T-helper 2 cell (primary cell): ENCODE measurements around the gene SMU1.
"Not testable (repeated sequence)": the region's sequence is repeated elsewhere in the genome, so short reads cannot be mapped to it uniquely, and the experiment has no call there.

Experiments used
- DNase-seq, 5 experiments: peaks; one replicate each; pipeline versions ENCODE4 v3.0.0 to v3.0.0-alpha.2; 2012 to 2022

SMU1 gene

GRCh38 chr9:33105504-33105903 lies 29.0 kb upstream of the SMU1 start:
- no peak for DNase-seq

- DNase-seq = no peak
Observed at GRCh38 chr9:33104401-33104800, 27.9 kb upstream of the SMU1 start.

GRCh38 chr9:33103501-33104281 lies 27.2 kb upstream of the SMU1 start:
- DNase-seq = no peak

GRCh38 chr9:33102551-33103210 lies 26.2 kb upstream of the SMU1 start:
- DNase-seq = no peak

GRCh38 chr9:33101104-33101951 lies 24.9 kb upstream of the SMU1 start:
- DNase-seq = no peak

- no peak for DNase-seq
Observed at GRCh38 chr9:33099754-33100153, 23.3 kb upstream of the SMU1 start.

- no peak for DNase-seq
Observed at GRCh38 chr9:33097192-33097591, 20.7 kb upstream of the SMU1 start.

- DNase-seq = no peak
Observed at GRCh38 chr9:33092634-33093033, 16.2 kb upstream of the SMU1 start.

- DNase-seq = not testable (repeated sequence)
Observed at GRCh38 chr9:33085672-33086071, 9.2 kb upstream of the SMU1 start.

GRCh38 chr9:33082538-33083326 lies 6.3 kb upstream of the SMU1 start:
- peak in 1 of 5 experiments; percentile 42 for DNase-seq

GRCh38 chr9:33082128-33082527 lies 5.7 kb upstream of the SMU1 start:
- peak in 2 of 5 experiments; percentile 10 to 16 for DNase-seq

GRCh38 chr9:33081128-33081851 lies 4.8 kb upstream of the SMU1 start:
- peak in 4 of 5 experiments; percentile 26 to 95 (median 54) for DNase-seq

GRCh38 chr9:33080534-33080933 lies 4.1 kb upstream of the SMU1 start:
- DNase-seq = peak in 1 of 5 experiments; percentile 92

- no peak for DNase-seq
Observed at GRCh38 chr9:33068991-33069390, 7.5 kb downstream of the SMU1 start.

GRCh38 chr9:33065157-33066076 lies 11.1 kb downstream of the SMU1 start:
- DNase-seq = no peak

- no peak for DNase-seq
Observed at GRCh38 chr9:33051144-33051543, 25.3 kb downstream of the SMU1 start.

- peak in 1 of 5 experiments; percentile 15 for DNase-seq
Observed at GRCh38 chr9:33049680-33050361, 26.7 kb downstream of the SMU1 start.

GRCh38 chr9:33048054-33048465 lies 28.4 kb downstream of the SMU1 start:
- no peak for DNase-seq

GRCh38 chr9:33046061-33046460 lies 30.4 kb downstream of the SMU1 start:
- no peak for DNase-seq
